H1 (cell line): ENCODE measurements around the gene DPY30. TPM values are rescaled to one million over a fixed set of nuclear protein-coding genes. Genes with fewer than 3 reads are reported as not detected.

Experiments used
- CTCF ChIA-PET: fragments of 300-600 bp; sonication (Branson Sonifier 250); formaldehyde crosslinking; loops from one replicate; lab custom pipeline; 2021; ENCODE audit not compliant: partially characterized antibody; lab: Charles Lee
- POLR2A ChIA-PET: fragments of 300-600 bp; sonication (Branson Sonifier 250); formaldehyde crosslinking; loops from one replicate; lab custom pipeline; 2021; ENCODE audit warnings: inconsistent platforms; ENCODE audit not compliant: partially characterized antibody; lab: Charles Lee
- DNase-seq, 2 experiments: peaks; one replicate each; pipeline versions ENCODE4 v3.0.0 to v3.0.0-alpha.2; 2010 to 2022; ENCODE audit warnings: low spot score in 2 of 2, low read depth in 1 of 2, mixed read lengths in 1 of 2
- FAIRE-seq: peaks from 2 replicates; lab custom pipeline; 2011; peaks lifted over from hg19 to GRCh38; lab: Jason Lieb, UNC
- H2AFZ ChIP-seq: 2 replicates; pipeline ENCODE4 v1.8.1; 2012; ENCODE audit warnings: low read length, inconsistent platforms
- H2AK5ac ChIP-seq: 2 replicates; pipeline ENCODE4 v1.6.1; 2013; ENCODE audit warnings: low read depth, low read length
- H2BK120ac ChIP-seq: replicated peaks from 2 replicates; pipeline ENCODE3; 2013; ENCODE audit warnings: low read depth, low read length, inconsistent platforms
- H2BK12ac ChIP-seq: 2 replicates; pipeline ENCODE4 v1.6.1; 2013; ENCODE audit warnings: low read depth, low read length
- H2BK15ac ChIP-seq: 2 replicates; pipeline ENCODE4 v1.6.1; 2013; ENCODE audit warnings: low read length
- H2BK20ac ChIP-seq: 2 replicates; pipeline ENCODE4 v1.6.1; 2013; ENCODE audit warnings: low read length
- H2BK5ac ChIP-seq: 2 replicates; pipeline ENCODE4 v1.6.1; 2013; ENCODE audit warnings: low read depth, low read length
- H3K14ac ChIP-seq: 2 replicates; pipeline ENCODE4 v1.6.1; 2013; ENCODE audit warnings: inconsistent platforms; ENCODE audit not compliant: insufficient read length
- H3K18ac ChIP-seq: 2 replicates; pipeline ENCODE4 v1.6.1; 2013; ENCODE audit warnings: low read length; ENCODE audit errors: extremely low read depth
- H3K23ac ChIP-seq: 2 replicates; pipeline ENCODE4 v1.6.1; 2013; ENCODE audit warnings: inconsistent platforms; ENCODE audit not compliant: insufficient read length
- H3K23me2 ChIP-seq: 2 replicates; pipeline ENCODE4 v1.6.1; 2013; ENCODE audit warnings: low read depth, low read length
- H3K27ac ChIP-seq: 2 replicates; pipeline ENCODE4 v1.6.1; 2011; ENCODE audit warnings: low read depth, low read length, inconsistent platforms
- H3K27me3 ChIP-seq, 4 experiments: replicated peaks in 1 of 4; 1 replicate in 1 of 4; 2 replicates in 3 of 4; pipeline versions ENCODE4 v1.6.1 to v1.8.1; 2011 to 2013; ENCODE audit warnings: low read length in 3 of 4, mild to moderate bottlenecking in 3 of 4, inconsistent platforms in 2 of 4, mixed read lengths in 2 of 4, moderate library complexity in 1 of 4; ENCODE audit not compliant: control insufficient read depth in 3 of 4, insufficient read depth in 3 of 4; ENCODE audit errors: extremely low read depth in 1 of 4
- H3K36me3 ChIP-seq, 4 experiments: 2 replicates each; pipeline versions ENCODE4 v1.6.1 to v1.8.1; 2011 to 2013; ENCODE audit warnings: mild to moderate bottlenecking in 4 of 4, low read length in 3 of 4, moderate library complexity in 2 of 4, control low read depth in 1 of 4, inconsistent platforms in 1 of 4; ENCODE audit not compliant: insufficient read depth in 4 of 4, control insufficient read depth in 2 of 4
- H3K4ac ChIP-seq: replicated peaks from 2 replicates; pipeline ENCODE3; 2013; ENCODE audit warnings: low read length, low read depth, mixed read lengths, inconsistent platforms; ENCODE audit not compliant: insufficient read length
- H3K4me1 ChIP-seq, 4 experiments: replicated peaks in 1 of 4; 1 replicate in 1 of 4; 2 replicates in 3 of 4; pipeline versions ENCODE4 v1.6.1 to v1.8.1; 2011 to 2013; ENCODE audit warnings: low read length in 3 of 4, inconsistent platforms in 2 of 4, mixed read lengths in 1 of 4; ENCODE audit not compliant: insufficient read depth in 4 of 4, control insufficient read depth in 3 of 4
- H3K4me2 ChIP-seq, 2 experiments: 2 replicates each; pipeline versions ENCODE4 v1.6.1 to v1.8.1; 2011 to 2013; ENCODE audit warnings: low read depth in 2 of 2, low read length in 2 of 2, control low read depth in 1 of 2, inconsistent platforms in 1 of 2, mild to moderate bottlenecking in 1 of 2; ENCODE audit not compliant: insufficient read depth in 1 of 2
- H3K4me3 ChIP-seq, 4 experiments: fragments of 200-600, 300-600 bp in 1 of 4; sonication (generic), shearing (Covaris generic), sonication (Bioruptor Twin) in 1 of 4; 2 replicates each; pipeline versions ENCODE4 v1.5.1 to v1.8.1; 2011 to 2016; ENCODE audit warnings: low read length in 4 of 4, low read depth in 3 of 4, control low read depth in 2 of 4, inconsistent platforms in 2 of 4, mild to moderate bottlenecking in 2 of 4, mixed read lengths in 1 of 4, moderate library complexity in 1 of 4; ENCODE audit not compliant: insufficient read depth in 2 of 4; ENCODE audit errors: extremely low read depth in 1 of 4
- H3K56ac ChIP-seq: replicated peaks from 2 replicates; pipeline ENCODE3; 2013; ENCODE audit warnings: low read depth, mild to moderate bottlenecking, mixed read lengths, low read length, inconsistent platforms; ENCODE audit not compliant: insufficient read length
- H3K79me1 ChIP-seq: 2 replicates; pipeline ENCODE4 v1.6.1; 2013; ENCODE audit warnings: low read depth, low read length, control low read depth
- H3K79me2 ChIP-seq, 2 experiments: 2 replicates each; pipeline versions ENCODE4 v1.6.1 to v1.8.1; 2012 to 2013; ENCODE audit warnings: low read length in 2 of 2, mild to moderate bottlenecking in 2 of 2, inconsistent platforms in 1 of 2; ENCODE audit not compliant: insufficient read depth in 2 of 2, control insufficient read depth in 1 of 2
- H3K9ac ChIP-seq, 4 experiments: replicated peaks in 1 of 4; 1 replicate in 1 of 4; 2 replicates in 3 of 4; pipeline versions ENCODE4 v1.6.1 to v1.8.1; 2011 to 2013; ENCODE audit warnings: low read depth in 3 of 4, low read length in 3 of 4, control low read depth in 2 of 4, mild to moderate bottlenecking in 2 of 4, moderate library complexity in 2 of 4, inconsistent platforms in 1 of 4; ENCODE audit errors: extremely low read depth in 1 of 4
- H3K9me3 ChIP-seq, 2 experiments: 2 replicates each; pipeline versions ENCODE4 v1.6.1 to v1.8.1; 2012 to 2013; ENCODE audit warnings: mild to moderate bottlenecking in 2 of 2, moderate library complexity in 2 of 2, control low read depth in 1 of 2, inconsistent platforms in 1 of 2, low read depth in 1 of 2, low read length in 1 of 2, mixed read lengths in 1 of 2; ENCODE audit not compliant: insufficient read depth in 2 of 2
- H4K20me1 ChIP-seq, 2 experiments: replicated peaks in 1 of 2; 2 replicates each; pipeline versions ENCODE3 to v1.8.1; 2011 to 2013; ENCODE audit warnings: inconsistent platforms in 2 of 2, low read length in 2 of 2, mild to moderate bottlenecking in 1 of 2; ENCODE audit not compliant: insufficient read depth in 2 of 2, control insufficient read depth in 1 of 2
- H4K5ac ChIP-seq: 2 replicates; pipeline ENCODE4 v1.6.1; 2013; ENCODE audit warnings: low read length, low read depth, mixed read lengths, inconsistent platforms; ENCODE audit not compliant: insufficient read length
- H4K8ac ChIP-seq: 2 replicates; pipeline ENCODE4 v1.8.0; 2013; ENCODE audit warnings: mild to moderate bottlenecking, moderate library complexity, low read length, inconsistent platforms; ENCODE audit not compliant: insufficient read depth; ENCODE audit errors: extremely low read depth
- H4K91ac ChIP-seq: replicated peaks from 2 replicates; pipeline ENCODE3; 2013; ENCODE audit warnings: low read length, mixed read lengths, inconsistent platforms; ENCODE audit not compliant: insufficient read length
- BRCA1 ChIP-seq: IDR thresholded peaks from 2 replicates; pipeline ENCODE4 v1.6.1; 2012; ENCODE audit warnings: low read depth, low read length, improper control_type of control experiment
- GABPA ChIP-seq: IDR thresholded peaks from 2 replicates; pipeline ENCODE4 v1.6.1; 2011; ENCODE audit warnings: mild to moderate bottlenecking, low read length, moderate library complexity, borderline replicate concordance; ENCODE audit not compliant: insufficient read depth
- GTF2F1 ChIP-seq: IDR thresholded peaks from 2 replicates; pipeline ENCODE4 v1.6.1; 2012; ENCODE audit warnings: low read depth, low read length, improper control_type of control experiment, borderline replicate concordance
- MAX ChIP-seq: IDR thresholded peaks from 2 replicates; pipeline ENCODE4 v1.6.1; 2012; ENCODE audit warnings: inconsistent platforms
- NANOG ChIP-seq: IDR thresholded peaks from 2 replicates; pipeline ENCODE4 v1.6.1; 2011; ENCODE audit warnings: low read length, low read depth, mild to moderate bottlenecking, inconsistent platforms; ENCODE audit not compliant: insufficient read depth, poor library complexity, severe bottlenecking
- POLR2AphosphoS5 ChIP-seq: IDR thresholded peaks from 2 replicates; pipeline ENCODE4 v1.6.1; 2011; ENCODE audit warnings: low read depth, low read length
- RXRA ChIP-seq: IDR thresholded peaks from 2 replicates; pipeline ENCODE4 v1.6.1; 2011; ENCODE audit warnings: low read depth, mild to moderate bottlenecking, low read length, moderate library complexity; ENCODE audit not compliant: insufficient read depth
- SIN3A ChIP-seq, 2 experiments: IDR thresholded peaks in 1 of 2; conservative IDR thresholded peaks in 1 of 2; 2 replicates each; pipeline ENCODE4 v1.6.1; 2011 to 2012; ENCODE audit warnings: low read length in 2 of 2, improper control_type of control experiment in 1 of 2, low read depth in 1 of 2, mild to moderate bottlenecking in 1 of 2
- SRF ChIP-seq: IDR thresholded peaks from 2 replicates; pipeline ENCODE4 v1.6.1; 2011; ENCODE audit warnings: mild to moderate bottlenecking, low read depth, low read length, moderate library complexity
- TCF12 ChIP-seq: IDR thresholded peaks from 2 replicates; pipeline ENCODE4 v1.6.1; 2011; ENCODE audit warnings: low read depth, mild to moderate bottlenecking, low read length
- USF2 ChIP-seq: IDR thresholded peaks from 2 replicates; pipeline ENCODE4 v1.6.1; 2011; ENCODE audit warnings: low read length, improper control_type of control experiment
- YY1 ChIP-seq: IDR thresholded peaks from 2 replicates; pipeline ENCODE4 v1.6.1; 2011; ENCODE audit warnings: low read depth, mild to moderate bottlenecking, low read length
- WGBS, 2 experiments: shearing (Covaris generic) in 1 of 2; methylation state at CpG; one replicate each; pipeline versions ENCODE4 v1.1.6 to v1.1.7; 2013 to 2015; ENCODE audit warnings: low lambda C conversion rate in 2 of 2, mixed read lengths in 2 of 2, inconsistent platforms in 1 of 2, low coverage in 1 of 2, missing lambda C conversion rate in 1 of 2; ENCODE audit not compliant: insufficient replicate concordance in 2 of 2, insufficient coverage in 1 of 2, insufficient read length in 1 of 2; ENCODE audit errors: extremely low coverage in 1 of 2, missing lambda C conversion rate in 1 of 2; 5-methylcytosine and 5-hydroxymethylcytosine counted together
- polyA plus RNA-seq, 7 experiments: library from polyadenylated mRNA; depleted of rRNA in 3 of 7; stranded (reverse) in 5 of 7; unstranded in 2 of 7; fragments of >200 nt in 5 of 7; fragments of 200-250 nt in 2 of 7; gene quantifications; 1 replicate in 5 of 7; 2 replicates in 1 of 7; 4 replicates in 1 of 7; pipeline versions ENCODE4 v1.2.1 to v1.2.3, GENCODE V29; 2011 to 2013; ENCODE audit warnings: missing spikeins in 2 of 7, mixed read lengths in 2 of 7
- total RNA-seq: library from RNA; stranded (reverse); fragmentation: NEBNext Ultra II Directional; extraction: Animal tissue kit (Norgen Biotek cat#: 25700); gene quantifications from 2 replicates; pipeline ENCODE4 v1.2.1, GENCODE V29; 2021

Gene DPY30
- total and polyA plus RNA-seq, 2 of the 8 experiments (the other 6 are each of a cell fraction or from before 2014, with no cell fraction given): 139 to 157 TPM

- no peak for FAIRE-seq
- Histone ChIP-seq H3K4me2 (no peak overlapping the region), H2AK5ac (no peak overlapping the region), H2BK120ac (no peak overlapping the region), H4K20me1 (peaks cover 0 to 4% of the 10 kb centered on the region in 2 experiments), H3K79me2 (peaks cover 6 to 87% of the 10 kb centered on the region in 2 experiments; a peak in 3 of 4 replicates), H3K4me3 (no peak overlapping the region), H4K8ac (no peak overlapping the region), H3K79me1 (peaks cover 2% of the 10 kb centered on the region), H3K56ac (no peak overlapping the region), H4K91ac (no peak overlapping the region), H2BK20ac (no peak overlapping the region), H3K4ac (no peak overlapping the region), H3K9me3 (no peaks in the 10 kb centered on the region), H3K23ac (no peak overlapping the region), H3K23me2 (no peaks in the 10 kb centered on the region), H2BK5ac (no peak overlapping the region), H3K9ac (no peak overlapping the region), H4K5ac (no peak overlapping the region), H2AFZ (no peak overlapping the region), H3K36me3 (no peaks in the 10 kb centered on the region), H3K27me3 (no peaks in the 10 kb centered on the region), H2BK12ac (no peak overlapping the region), H3K27ac (no peak overlapping the region), H3K14ac (no peak overlapping the region), H3K4me1 (no peaks in the 10 kb centered on the region), H2BK15ac (no peak overlapping the region), H3K18ac (no peak overlapping the region)
- TF ChIP-seq RXRA (no peak), NANOG (no peak), TCF12 (no peak), YY1 (no peak), SRF (no peak), GTF2F1 (no peak), GABPA (no peak), POLR2AphosphoS5 (no peak), MAX (no peak), SIN3A (conservative IDR thresholded peaks at IDR 0.05 in 1 of 2, IDR thresholded peaks at IDR 0.05 in 1 of 2; ENCODE audit: low read depth in 1 of 2, low read length in 2 of 2) (no peak), BRCA1 (no peak), USF2 (no peak)
- POLR2A ChIA-PET: interaction anchor here (1.7 kb wide), 1 partner anchor 12 kb away, joined by 5 read pairs; no protein-coding TSS in a partner anchor
- CTCF ChIA-PET: interaction anchor here (0.6 kb wide), 1 partner anchor 111 kb away, joined by 3 read pairs; no protein-coding TSS in a partner anchor
- 94% methylated on average over 3 of the region's 4 CpGs; no CpG with 5 or more reads in 1 of the 2 experiments for WGBS, 2 experiments
- DNase-seq: no peak
These were observed 40.7 kb downstream of the DPY30 start for GRCh38 chr2:31998731-31999383.
